Fibroblast of skin of abdomen (primary cell): ENCODE data around the gene CTBP2.
"Not testable (repeated sequence)": the region's sequence is repeated elsewhere in the genome, so short reads cannot be mapped to it uniquely, and the experiment has no call there.

Source experiments
- DNase-seq: peaks from one replicate; pipeline ENCODE4 v3.0.0-alpha.2; 2013

CTBP2 gene

GRCh38 chr10:125186431-125187170, 26.2 kb upstream of the CTBP2 start:
- no peak for DNase-seq

DNA sequence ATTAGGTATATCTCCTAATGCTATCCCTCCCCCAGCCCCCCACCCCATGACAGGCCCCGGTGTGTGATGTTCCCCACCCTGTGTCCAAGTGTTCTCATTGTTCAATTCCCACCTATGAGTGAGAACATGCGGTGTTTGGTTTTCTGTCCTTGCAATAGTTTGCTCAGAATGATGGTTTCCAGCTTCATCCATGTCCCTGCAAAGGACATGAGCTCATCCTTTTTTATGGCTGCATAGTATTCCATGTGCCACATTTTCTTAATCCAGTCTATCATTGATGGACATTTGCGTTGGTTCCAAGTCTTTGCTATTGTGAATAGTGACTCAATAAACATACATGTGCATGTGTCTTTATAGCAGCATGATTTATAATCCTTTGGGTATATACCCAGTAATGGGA, 18.7 kb upstream of the CTBP2 start:
- not testable (repeated sequence) for DNase-seq

GRCh38 chr10:125177641-125178640, 17.6 kb upstream of the CTBP2 start:
- no peak for DNase-seq

GRCh38 chr10:125175807-125176206, 15.4 kb upstream of the CTBP2 start:
- DNase-seq, result no peak

- no peak for DNase-seq
These were observed 14.0 kb upstream of the CTBP2 start for GRCh38 chr10:125174360-125174759.

- DNase-seq, result no peak
These were observed 12.3 kb upstream of the CTBP2 start for GRCh38 chr10:125172694-125173093.

- no peak for DNase-seq
These were observed 11.3 kb upstream of the CTBP2 start for GRCh38 chr10:125171402-125172306.

DNA sequence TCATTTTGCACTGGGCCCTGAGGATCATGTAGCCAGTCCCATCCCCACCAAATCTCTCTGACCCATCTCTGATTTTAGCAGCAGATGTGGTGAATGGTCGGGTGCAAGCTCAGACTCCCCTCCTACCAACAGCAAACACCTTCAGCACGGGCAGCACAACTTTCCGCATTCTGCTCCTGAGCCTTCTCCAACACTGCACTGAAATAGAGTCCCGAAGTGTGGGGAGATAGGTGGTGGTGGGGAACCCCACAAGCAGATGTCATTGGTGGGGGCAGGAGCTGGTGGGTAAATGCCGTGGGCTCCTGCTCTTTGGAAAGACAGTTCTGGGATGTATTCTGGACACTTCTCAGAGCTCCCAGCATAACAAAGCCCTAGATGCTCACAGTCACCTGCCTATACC, 9.6 kb upstream of the CTBP2 start:
- no peak for DNase-seq

DNA sequence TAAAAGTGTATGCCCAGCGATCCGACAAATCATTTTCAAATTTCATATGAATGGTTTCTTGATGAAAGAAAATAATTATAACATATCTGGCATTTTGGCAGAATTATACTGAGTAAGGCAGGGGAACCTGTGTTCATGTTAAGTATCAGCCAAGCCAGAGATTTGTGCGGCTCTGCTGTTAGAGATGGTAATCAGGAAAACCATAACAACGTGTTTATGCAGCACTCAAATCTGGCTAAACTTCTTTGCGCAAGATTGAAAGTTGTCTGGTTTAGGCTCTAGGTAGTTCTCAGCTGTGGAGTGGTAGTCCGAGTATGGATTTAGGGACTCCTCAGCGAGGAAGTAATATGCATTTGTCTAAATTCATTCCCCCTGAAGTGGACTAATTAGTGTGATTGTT, 8.9 kb upstream of the CTBP2 start:
- no peak for DNase-seq

DNA sequence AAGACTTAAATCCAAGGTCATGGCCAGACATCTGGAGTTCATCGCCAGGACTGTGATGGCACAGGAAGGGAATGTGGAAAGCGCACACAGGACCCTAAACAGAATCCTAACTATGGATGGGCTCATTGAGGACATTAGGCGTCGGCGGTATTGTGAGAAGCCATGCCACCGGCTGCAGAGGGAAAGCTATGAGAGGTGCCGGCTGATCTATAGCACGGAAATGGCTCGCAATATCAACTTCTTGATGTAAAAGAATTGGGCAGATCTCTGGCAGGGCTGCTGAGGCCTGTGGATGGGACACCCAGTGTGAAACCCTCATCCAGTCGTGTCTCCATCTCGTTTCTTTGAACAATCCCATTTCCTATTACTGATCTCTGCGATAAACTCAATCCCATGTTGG, 6.3 kb upstream of the CTBP2 start:
- no peak for DNase-seq

GRCh38 chr10:125165584-125166573, 5.5 kb upstream of the CTBP2 start:
- no peak for DNase-seq

- DNase-seq, result no peak
These were observed 4.1 kb upstream of the CTBP2 start for GRCh38 chr10:125164421-125164820.

GRCh38 chr10:125163803-125164202, 3.4 kb upstream of the CTBP2 start:
- DNase-seq, result no peak

DNA sequence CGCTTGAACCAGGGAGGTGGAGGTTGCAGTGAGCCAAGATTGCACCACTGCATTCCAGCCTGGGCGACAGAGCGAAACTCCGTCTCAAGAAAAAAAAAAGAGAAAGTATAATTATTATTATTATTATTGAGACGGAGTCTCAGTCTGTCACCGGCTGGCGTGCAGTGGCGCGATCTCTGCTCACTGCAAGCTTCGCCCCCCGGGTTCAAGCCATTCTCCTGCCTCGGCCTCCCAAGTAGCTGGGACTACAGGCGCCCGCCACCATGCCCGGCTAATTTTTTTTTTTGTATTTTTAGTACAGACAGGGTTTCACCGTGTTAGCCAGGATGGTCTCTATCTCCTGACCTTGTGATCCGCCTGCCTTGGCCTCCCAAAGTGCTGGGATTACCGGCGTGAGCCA, 2.9 kb upstream of the CTBP2 start:
- not testable (repeated sequence) for DNase-seq

- no peak for DNase-seq
These were observed 2.0 kb upstream of the CTBP2 start for GRCh38 chr10:125162120-125162931.

GRCh38 chr10:125161707-125162119, 1.4 kb upstream of the CTBP2 start:
- no peak for DNase-seq

GRCh38 chr10:125160856-125161706, 718 bp upstream of the CTBP2 start:
- DNase-seq, result peak; percentile 93

- DNase-seq, result no peak
These were observed 854 bp downstream of the CTBP2 start for GRCh38 chr10:125159486-125159931.
